K562 (cell line): ENCODE results near the gene MACROD2. TPM values are rescaled to one million over a fixed set of nuclear protein-coding genes. Genes with fewer than 3 reads are reported as not detected.

Source experiments
- ATAC-seq: fragments of 200-7000 bp; cut with Tn5 transposase; 3 replicates; pipeline ENCODE4 v1.9.1; 2020; ENCODE audit warnings: moderate library complexity
- BruUV-seq: library from RNA; stranded (reverse); fragments of 400-500 nt; replicated peaks from 2 replicates; lab custom pipeline; 2021; lab: Mats Ljungman, UMichigan
- CTCF ChIA-PET: fragments of 300-600 bp; formaldehyde crosslinking; extraction: SDS; loops from one replicate; lab custom pipeline; 2021; ENCODE audit warnings: low intra/inter-chr PET ratio; lab: Yijun Ruan, JAX
- POLR2A ChIA-PET: fragments of 300-600, 350-650 bp; sonication (Branson Sonifier 250); formaldehyde crosslinking; extraction: SDS; loops from one replicate; lab custom pipeline; 2021; ENCODE audit warnings: antibody characterized with exemption, inconsistent platforms; lab: Yijun Ruan, JAX
- DNase-seq, 4 experiments: peaks; one replicate each; pipeline versions ENCODE4 v3.0.0 to v3.0.0-alpha.2; 2011 to 2018; ENCODE audit warnings: low spot score in 3 of 4, mixed read lengths in 3 of 4; ENCODE audit errors: extremely low read depth in 1 of 4
- FAIRE-seq: peaks from 2 replicates; lab custom pipeline; 2011; peaks lifted over from hg19 to GRCh38; lab: Jason Lieb, UNC
- H2AFZ ChIP-seq: 2 replicates; pipeline ENCODE4 v1.6.0; 2011; ENCODE audit warnings: low read depth, low read length, control low read depth, inconsistent platforms
- H3K27ac ChIP-seq: fragments of 200-600 bp; 3 replicates; pipeline ENCODE4 v1.8.0; 2011; ENCODE audit warnings: low read depth, mild to moderate bottlenecking, control low read depth, inconsistent platforms, low read length, moderate library complexity, mixed read lengths; ENCODE audit errors: extremely low read depth
- H3K27me3 ChIP-seq, 2 experiments: fragments of 300-600 bp in 1 of 2; 2 replicates in 1 of 2; 3 replicates in 1 of 2; pipeline versions ENCODE4 v1.6.0 to v1.8.0; 2011; ENCODE audit warnings: inconsistent platforms in 2 of 2, low read length in 2 of 2, mild to moderate bottlenecking in 1 of 2, mixed read lengths in 1 of 2, moderate library complexity in 1 of 2; ENCODE audit not compliant: control insufficient read depth in 2 of 2, insufficient read depth in 2 of 2
- H3K36me3 ChIP-seq: fragments of 300-600 bp; 3 replicates; pipeline ENCODE4 v1.8.0; 2011; ENCODE audit warnings: mild to moderate bottlenecking, low read length, inconsistent platforms; ENCODE audit not compliant: control insufficient read depth, insufficient read depth
- H3K4me1 ChIP-seq, 2 experiments: fragments of 200-600 bp in 1 of 2; replicated peaks in 1 of 2; 2 replicates in 1 of 2; 3 replicates in 1 of 2; pipeline versions ENCODE4 v1.5.1 to v1.8.0; 2011; ENCODE audit warnings: inconsistent platforms in 2 of 2, low read length in 2 of 2, mild to moderate bottlenecking in 1 of 2, mixed read lengths in 1 of 2, moderate library complexity in 1 of 2; ENCODE audit not compliant: control insufficient read depth in 2 of 2, insufficient read depth in 2 of 2
- H3K4me2 ChIP-seq: 2 replicates; pipeline ENCODE4 v1.6.1; 2011; ENCODE audit warnings: low read length, control low read depth, inconsistent platforms, mixed read lengths; ENCODE audit not compliant: insufficient read depth
- H3K4me3 ChIP-seq: fragments of 200-600 bp; sonication (generic), shearing (Covaris generic); 2 replicates; pipeline ENCODE4 v1.5.1; 2016; ENCODE audit warnings: control low read depth, inconsistent platforms
- H3K79me2 ChIP-seq: fragments of 200-600 bp; 3 replicates; pipeline ENCODE4 v1.8.0; 2011; ENCODE audit warnings: low read length, inconsistent platforms; ENCODE audit not compliant: control insufficient read depth, insufficient read depth
- H3K9ac ChIP-seq, 2 experiments: 2 replicates each; pipeline versions ENCODE4 v1.6.0 to v1.6.1; 2011; ENCODE audit warnings: low read depth in 2 of 2, low read length in 2 of 2, control low read depth in 1 of 2, inconsistent platforms in 1 of 2, mild to moderate bottlenecking in 1 of 2, mixed read lengths in 1 of 2; ENCODE audit not compliant: insufficient read depth in 1 of 2
- H3K9me1 ChIP-seq: one replicate; pipeline ENCODE4 v1.6.0; 2011; ENCODE audit warnings: inconsistent platforms, mild to moderate bottlenecking, low read length, moderate library complexity; ENCODE audit not compliant: control insufficient read depth, insufficient read depth
- H3K9me3 ChIP-seq: replicated peaks from 2 replicates; pipeline ENCODE4 v1.5.1; 2011; ENCODE audit warnings: low read depth, low read length, inconsistent platforms; ENCODE audit not compliant: control insufficient read depth, insufficient read depth
- H4K20me1 ChIP-seq: replicated peaks from 2 replicates; pipeline ENCODE4 v1.6.1; 2011; ENCODE audit warnings: low read length, inconsistent platforms, mixed read lengths; ENCODE audit not compliant: control insufficient read depth, insufficient read depth
- IFI16 ChIP-seq: fragments of 250-450 bp; sonication (Bioruptor Pico); IDR thresholded peaks from 2 replicates; pipeline ENCODE4 v2.1.2; 2022; ENCODE audit warnings: mild to moderate bottlenecking, inconsistent platforms
- IRF1 ChIP-seq: sonication (generic); formaldehyde crosslinking; IDR thresholded peaks from 2 replicates; pipeline ENCODE4 v1.8.0; 2022; ENCODE audit warnings: missing genetic modification reagents, mild to moderate bottlenecking, borderline replicate concordance
- MED1 ChIP-seq: sonication (generic); formaldehyde crosslinking; IDR thresholded peaks from 2 replicates; pipeline ENCODE4 v1.8.1; 2023; ENCODE audit warnings: missing genetic modification reagents, borderline replicate concordance
- NR3C1 ChIP-seq: sonication (generic); formaldehyde crosslinking; IDR thresholded peaks from 2 replicates; pipeline ENCODE4 v1.8.1; 2022; ENCODE audit warnings: missing genetic modification reagents
- PBX2 ChIP-seq, 2 experiments: IDR thresholded peaks in 1 of 2; conservative IDR thresholded peaks in 1 of 2; 2 replicates each; pipeline ENCODE4 v1.6.1; 2016; ENCODE audit warnings: low read depth in 2 of 2, mild to moderate bottlenecking in 1 of 2, missing compliant biosample characterization in 1 of 2, missing genetic modification characterization in 1 of 2, moderate library complexity in 1 of 2
- POLR2B ChIP-seq: fragments of 450-650 bp; IDR thresholded peaks from 2 replicates; pipeline ENCODE4 v1.6.1; 2018; ENCODE audit warnings: low read depth; ENCODE audit not compliant: partially characterized antibody
- RNF2 ChIP-seq: sonication (generic); IDR thresholded peaks from 2 replicates; pipeline ENCODE4 v1.6.1; 2016
- ZNF24 ChIP-seq: fragments of 450-650 bp; IDR thresholded peaks from 2 replicates; pipeline ENCODE4 v1.6.1; 2016
- ZNF277 ChIP-seq: fragments of 250-450 bp; sonication (Bioruptor Pico); IDR thresholded peaks from 2 replicates; pipeline ENCODE4 v1.8.0; 2022; ENCODE audit warnings: inconsistent platforms, mild to moderate bottlenecking, moderate library complexity, borderline replicate concordance
- ZNF740 ChIP-seq, 3 experiments: fragments of 200-800 bp in 1 of 3; sonication (Bioruptor generic) in 1 of 3; sonication (generic) in 1 of 3; formaldehyde crosslinking in 1 of 3; IDR thresholded peaks; 2 replicates each; pipeline versions ENCODE4 v1.6.1 to v1.8.0; 2016 to 2022; ENCODE audit warnings: mild to moderate bottlenecking in 2 of 3, missing compliant biosample characterization in 2 of 3, missing genetic modification characterization in 2 of 3, missing genetic modification reagents in 1 of 3
- WGBS: fragments of 100-300 bp; shearing (Covaris generic); methylation state at CpG from one replicate; pipeline ENCODE4 v1.1.6; 2016; ENCODE audit warnings: low coverage, mixed read lengths; ENCODE audit not compliant: insufficient coverage; ENCODE audit errors: missing lambda C conversion rate; 5-methylcytosine and 5-hydroxymethylcytosine counted together
- in situ Hi-C: fragments of 300-500 bp; cut with MboI; formaldehyde crosslinking; loops from 4 replicates; pipeline ENCODE4 v1.15.0; 2018; ENCODE audit warnings: inconsistent platforms, mixed read lengths
- intact Hi-C: fragments of 100-400 bp; cut with micrococcal nuclease; formaldehyde crosslinking; loops from 2 replicates; pipeline ENCODE4 v1.14.2; 2022
- polyA plus RNA-seq, 8 experiments: library from polyadenylated mRNA; depleted of rRNA in 4 of 8; stranded (reverse) in 5 of 8; unstranded in 3 of 8; fragments of >200 nt; fragmentation: Nextera tagmentation in 2 of 8; fragmentation: Illumina TruSeq in 1 of 8; extraction: Ambion mirVana in 2 of 8; extraction: Trizol in 1 of 8; gene quantifications; 2 replicates each; pipeline versions ENCODE4 v1.2.1 to v1.2.3, GENCODE V29; 2011 to 2014; ENCODE audit warnings: inconsistent platforms in 1 of 8, missing spikeins in 1 of 8
- total RNA-seq, 7 experiments: library from RNA; depleted of rRNA in 6 of 7; stranded (reverse); fragments of >200 nt in 6 of 7; fragmentation: Illumina TruSeq in 2 of 7; extraction: Trizol in 2 of 7; gene quantifications; 2 replicates each; pipeline versions ENCODE4 v1.2.1 to v1.2.3, GENCODE V29; 2011 to 2021; ENCODE audit warnings: low replicate concordance in 1 of 7

Gene MACROD2
- total and polyA plus RNA-seq, 9 of the 15 experiments (the other 6 are each of a cell fraction or from before 2014, with no cell fraction given) = not detected

- ATAC-seq (no peak), FAIRE-seq (no peak), DNase-seq (no peak)
- Histone ChIP-seq H3K4me2 (no peak overlapping the region), H3K27me3 (no peaks in the 10 kb centered on the region), H3K4me3 (no peak overlapping the region), H3K79me2 (no peaks in the 10 kb centered on the region), H3K9ac (no peak overlapping the region), H3K9me3 (no peaks in the 10 kb centered on the region), H3K9me1 (no peaks in the 10 kb centered on the region), H3K27ac (no peak overlapping the region), H4K20me1 (no peaks in the 10 kb centered on the region), H3K36me3 (no peaks in the 10 kb centered on the region), H3K4me1 (no peaks in the 10 kb centered on the region), H2AFZ (no peak overlapping the region)
- CTCF ChIA-PET = no interaction called here
- WGBS = 0% methylated on average over 2 of the region's 2 CpGs
- in situ Hi-C loops = no loop called here
- POLR2A ChIA-PET = no interaction called here
- intact Hi-C loops = no loop called here
- no peak for TF ChIP-seq ZNF24
- TF ChIP-seq ZNF277 (CRISPR knock-in tag) = no peak
- TF ChIP-seq NR3C1 (CRISPR knock-in tag) = no peak
- no peak for TF ChIP-seq MED1 (CRISPR knock-in tag)
- no peak for TF ChIP-seq POLR2B
- BruUV-seq = no TSS peak
Observed at GRCh38 chr20:14617123-14617522, 621.8 kb downstream of the MACROD2 start.

- no peaks in the 10 kb centered on the region for H3K27me3 ChIP-seq
- CTCF ChIA-PET = no interaction called here
- ATAC-seq (no peak), FAIRE-seq (no peak), DNase-seq (no peak)
- POLR2A ChIA-PET = no interaction called here
- H3K4me3 ChIP-seq = no peak overlapping the region
- no peaks in the 10 kb centered on the region for H3K79me2 ChIP-seq
- intact Hi-C loops (no loop called here), in situ Hi-C loops (no loop called here)
- no TSS peak for BruUV-seq
- H3K27ac ChIP-seq = no peak overlapping the region
- no peak overlapping the region for H3K9ac ChIP-seq
- no peak overlapping the region for H2AFZ ChIP-seq
- 8% methylated on average over 1 of the region's 1 CpG for WGBS
- H3K9me3 ChIP-seq = no peaks in the 10 kb centered on the region
- H3K9me1 ChIP-seq = no peaks in the 10 kb centered on the region
- H3K4me2 ChIP-seq = no peak overlapping the region
- no peaks in the 10 kb centered on the region for H4K20me1 ChIP-seq
- H3K4me1 ChIP-seq = no peaks in the 10 kb centered on the region
- no peaks in the 10 kb centered on the region for H3K36me3 ChIP-seq
- TF ChIP-seq RNF2 (no peak), PBX2 (CRISPR knock-in tag; IDR thresholded peaks at IDR 0.05; ENCODE audit: low read depth) (no peak), PBX2 (tag; conservative IDR thresholded peaks at IDR 0.05; ENCODE audit: low read depth) (no peak), ZNF740 (CRISPR knock-in tag; IDR thresholded peaks at IDR 0.05) (no peak), ZNF740 (tag; IDR thresholded peaks at IDR 0.05) (no peak), IRF1 (CRISPR knock-in tag) (no peak), IFI16 (no peak)
Observed at GRCh38 chr20:14619411-14619810, 624.1 kb downstream of the MACROD2 start.
